Thyroid gland (tissue), 4 donors: Measurements from ENCODE around the gene C6orf141.

Experiments used
- POLR2A ChIP-seq, 2 donors: fragments of 450-650 bp; IDR thresholded peaks; one replicate each; pipeline ENCODE4 v1.6.1; 2017; ENCODE audit warnings: antibody characterized with exemption in 2 of 2, mild to moderate bottlenecking in 2 of 2, moderate library complexity in 1 of 2
- TF ChIP-seq, protein P1 (sequence below), 6 experiments: fragments of 200-600 bp in 3 of 6; fragments of 450-650 bp in 3 of 6; sonication (generic) in 3 of 6; IDR thresholded peaks; one replicate each; pipeline ENCODE4 v1.5.1; 2016 to 2019; ENCODE audit warnings: antibody characterized with exemption in 6 of 6, mild to moderate bottlenecking in 2 of 6, inconsistent platforms in 1 of 6, moderate library complexity in 1 of 6

DNA sequence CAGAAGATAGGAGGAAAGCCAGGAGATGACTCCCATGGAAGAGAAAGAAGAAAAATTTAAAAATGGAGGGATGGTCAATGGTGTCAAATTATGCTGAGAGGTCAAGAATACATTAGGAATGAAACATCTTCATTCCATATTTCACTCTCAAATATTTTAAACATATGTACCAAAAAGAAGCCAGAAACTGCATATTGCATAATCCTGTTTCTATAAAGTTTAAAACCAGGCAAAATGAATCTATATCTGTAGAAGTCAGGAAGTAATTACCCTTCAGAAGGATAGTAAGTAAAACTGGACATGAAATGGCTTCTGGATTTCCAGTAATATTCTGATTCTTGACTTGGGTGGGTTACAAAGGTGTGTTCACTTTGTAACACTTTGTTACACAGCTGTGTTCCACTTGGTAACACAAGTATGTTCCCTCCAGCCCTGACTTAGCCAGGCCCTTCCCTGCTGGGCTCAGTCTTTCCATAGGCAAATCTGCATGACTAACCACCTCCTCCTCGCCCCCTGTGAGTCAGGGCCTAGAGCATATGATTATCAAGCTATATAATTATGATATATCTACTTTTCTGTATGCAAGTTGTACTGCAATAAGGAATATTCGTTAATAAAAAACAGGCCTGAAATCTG lies 20.2 kb upstream of the C6orf141 start:
- TF ChIP-seq, protein P1, sequence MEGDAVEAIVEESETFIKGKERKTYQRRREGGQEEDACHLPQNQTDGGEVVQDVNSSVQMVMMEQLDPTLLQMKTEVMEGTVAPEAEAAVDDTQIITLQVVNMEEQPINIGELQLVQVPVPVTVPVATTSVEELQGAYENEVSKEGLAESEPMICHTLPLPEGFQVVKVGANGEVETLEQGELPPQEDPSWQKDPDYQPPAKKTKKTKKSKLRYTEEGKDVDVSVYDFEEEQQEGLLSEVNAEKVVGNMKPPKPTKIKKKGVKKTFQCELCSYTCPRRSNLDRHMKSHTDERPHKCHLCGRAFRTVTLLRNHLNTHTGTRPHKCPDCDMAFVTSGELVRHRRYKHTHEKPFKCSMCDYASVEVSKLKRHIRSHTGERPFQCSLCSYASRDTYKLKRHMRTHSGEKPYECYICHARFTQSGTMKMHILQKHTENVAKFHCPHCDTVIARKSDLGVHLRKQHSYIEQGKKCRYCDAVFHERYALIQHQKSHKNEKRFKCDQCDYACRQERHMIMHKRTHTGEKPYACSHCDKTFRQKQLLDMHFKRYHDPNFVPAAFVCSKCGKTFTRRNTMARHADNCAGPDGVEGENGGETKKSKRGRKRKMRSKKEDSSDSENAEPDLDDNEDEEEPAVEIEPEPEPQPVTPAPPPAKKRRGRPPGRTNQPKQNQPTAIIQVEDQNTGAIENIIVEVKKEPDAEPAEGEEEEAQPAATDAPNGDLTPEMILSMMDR (IDR thresholded peaks at IDR 0.05): no peak
- no peak for TF ChIP-seq POLR2A (IDR thresholded peaks at IDR 0.05)
